ENCODE measurements around the gene CCNC. TPM values are rescaled to one million over a fixed set of nuclear protein-coding genes. Genes with fewer than 3 reads are reported as not detected.

CCNC gene
- total and polyA plus RNA-seq, 2 of the 13 experiments (the other 11 are each of a cell fraction or from before 2014, with no cell fraction given): 69.6 to 141 TPM

DNA sequence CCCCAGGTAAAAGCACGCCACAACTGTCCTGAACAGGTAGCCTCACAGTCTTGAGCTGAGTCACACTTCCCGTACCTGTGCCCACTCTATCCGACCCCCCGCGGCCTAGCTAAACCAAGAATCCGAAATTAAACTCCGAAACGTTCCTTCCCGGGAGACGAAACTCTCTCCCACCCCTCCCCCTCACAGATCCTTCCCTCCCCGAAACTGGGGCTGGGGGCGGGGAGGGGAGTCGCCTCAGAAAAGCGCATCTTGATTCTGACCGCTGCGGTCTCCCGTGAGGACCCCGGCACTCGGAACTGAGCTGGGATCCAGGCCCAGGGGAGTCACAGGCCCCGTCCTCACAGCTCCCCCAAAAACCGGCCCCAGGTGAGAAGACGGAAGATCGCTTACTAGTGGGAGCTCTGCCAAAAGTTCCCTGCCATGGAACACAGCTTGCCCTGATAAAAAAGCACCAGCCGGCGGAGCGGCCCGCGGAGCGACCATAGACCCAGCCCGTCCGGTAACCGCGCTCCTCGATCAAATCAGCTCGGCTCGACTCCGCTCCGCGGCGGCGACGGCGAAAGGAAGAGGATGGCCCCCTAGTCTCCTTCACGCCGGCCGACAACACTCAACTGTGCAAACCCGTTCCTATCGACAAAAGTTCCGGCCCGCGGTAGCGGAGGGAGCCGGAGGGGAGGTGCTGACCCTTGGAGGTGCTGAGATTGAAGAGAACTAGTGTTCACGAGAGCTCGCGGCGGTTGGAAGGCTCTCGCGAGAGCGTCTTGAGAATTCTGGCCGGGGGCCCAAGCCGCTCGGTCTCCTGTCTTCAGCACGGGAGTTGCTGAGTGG is at the start of gene CCNC (continued):
- TF ChIP-seq, protein P1, sequence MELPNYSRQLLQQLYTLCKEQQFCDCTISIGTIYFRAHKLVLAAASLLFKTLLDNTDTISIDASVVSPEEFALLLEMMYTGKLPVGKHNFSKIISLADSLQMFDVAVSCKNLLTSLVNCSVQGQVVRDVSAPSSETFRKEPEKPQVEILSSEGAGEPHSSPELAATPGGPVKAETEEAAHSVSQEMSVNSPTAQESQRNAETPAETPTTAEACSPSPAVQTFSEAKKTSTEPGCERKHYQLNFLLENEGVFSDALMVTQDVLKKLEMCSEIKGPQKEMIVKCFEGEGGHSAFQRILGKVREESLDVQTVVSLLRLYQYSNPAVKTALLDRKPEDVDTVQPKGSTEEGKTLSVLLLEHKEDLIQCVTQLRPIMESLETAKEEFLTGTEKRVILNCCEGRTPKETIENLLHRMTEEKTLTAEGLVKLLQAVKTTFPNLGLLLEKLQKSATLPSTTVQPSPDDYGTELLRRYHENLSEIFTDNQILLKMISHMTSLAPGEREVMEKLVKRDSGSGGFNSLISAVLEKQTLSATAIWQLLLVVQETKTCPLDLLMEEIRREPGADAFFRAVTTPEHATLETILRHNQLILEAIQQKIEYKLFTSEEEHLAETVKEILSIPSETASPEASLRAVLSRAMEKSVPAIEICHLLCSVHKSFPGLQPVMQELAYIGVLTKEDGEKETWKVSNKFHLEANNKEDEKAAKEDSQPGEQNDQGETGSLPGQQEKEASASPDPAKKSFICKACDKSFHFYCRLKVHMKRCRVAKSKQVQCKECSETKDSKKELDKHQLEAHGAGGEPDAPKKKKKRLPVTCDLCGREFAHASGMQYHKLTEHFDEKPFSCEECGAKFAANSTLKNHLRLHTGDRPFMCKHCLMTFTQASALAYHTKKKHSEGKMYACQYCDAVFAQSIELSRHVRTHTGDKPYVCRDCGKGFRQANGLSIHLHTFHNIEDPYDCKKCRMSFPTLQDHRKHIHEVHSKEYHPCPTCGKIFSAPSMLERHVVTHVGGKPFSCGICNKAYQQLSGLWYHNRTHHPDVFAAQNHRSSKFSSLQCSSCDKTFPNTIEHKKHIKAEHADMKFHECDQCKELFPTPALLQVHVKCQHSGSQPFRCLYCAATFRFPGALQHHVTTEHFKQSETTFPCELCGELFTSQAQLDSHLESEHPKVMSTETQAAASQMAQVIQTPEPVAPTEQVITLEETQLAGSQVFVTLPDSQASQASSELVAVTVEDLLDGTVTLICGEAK (IDR thresholded peaks at IDR 0.05): peak; percentile 78
- TF ChIP-seq, protein P1 (CRISPR knock-in tag; IDR thresholded peaks at IDR 0.05): peak; percentile 91
- peak; percentile 99 for TF ChIP-seq ZMYM4 (CRISPR knock-in tag; IDR thresholded peaks at IDR 0.05)
- TF ChIP-seq, protein P2, sequence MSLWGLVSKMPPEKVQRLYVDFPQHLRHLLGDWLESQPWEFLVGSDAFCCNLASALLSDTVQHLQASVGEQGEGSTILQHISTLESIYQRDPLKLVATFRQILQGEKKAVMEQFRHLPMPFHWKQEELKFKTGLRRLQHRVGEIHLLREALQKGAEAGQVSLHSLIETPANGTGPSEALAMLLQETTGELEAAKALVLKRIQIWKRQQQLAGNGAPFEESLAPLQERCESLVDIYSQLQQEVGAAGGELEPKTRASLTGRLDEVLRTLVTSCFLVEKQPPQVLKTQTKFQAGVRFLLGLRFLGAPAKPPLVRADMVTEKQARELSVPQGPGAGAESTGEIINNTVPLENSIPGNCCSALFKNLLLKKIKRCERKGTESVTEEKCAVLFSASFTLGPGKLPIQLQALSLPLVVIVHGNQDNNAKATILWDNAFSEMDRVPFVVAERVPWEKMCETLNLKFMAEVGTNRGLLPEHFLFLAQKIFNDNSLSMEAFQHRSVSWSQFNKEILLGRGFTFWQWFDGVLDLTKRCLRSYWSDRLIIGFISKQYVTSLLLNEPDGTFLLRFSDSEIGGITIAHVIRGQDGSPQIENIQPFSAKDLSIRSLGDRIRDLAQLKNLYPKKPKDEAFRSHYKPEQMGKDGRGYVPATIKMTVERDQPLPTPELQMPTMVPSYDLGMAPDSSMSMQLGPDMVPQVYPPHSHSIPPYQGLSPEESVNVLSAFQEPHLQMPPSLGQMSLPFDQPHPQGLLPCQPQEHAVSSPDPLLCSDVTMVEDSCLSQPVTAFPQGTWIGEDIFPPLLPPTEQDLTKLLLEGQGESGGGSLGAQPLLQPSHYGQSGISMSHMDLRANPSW (CRISPR knock-in tag; IDR thresholded peaks at IDR 0.05; ENCODE audit: borderline replicate concordance): no peak
- TF ChIP-seq RFXAP (CRISPR knock-in tag; IDR thresholded peaks at IDR 0.05; ENCODE audit: borderline replicate concordance): peak; percentile 91
- no peak for TF ChIP-seq ZNF577 (CRISPR knock-in tag; IDR thresholded peaks at IDR 0.05; ENCODE audit: borderline replicate concordance, low read depth)
- TF ChIP-seq, protein P3, sequence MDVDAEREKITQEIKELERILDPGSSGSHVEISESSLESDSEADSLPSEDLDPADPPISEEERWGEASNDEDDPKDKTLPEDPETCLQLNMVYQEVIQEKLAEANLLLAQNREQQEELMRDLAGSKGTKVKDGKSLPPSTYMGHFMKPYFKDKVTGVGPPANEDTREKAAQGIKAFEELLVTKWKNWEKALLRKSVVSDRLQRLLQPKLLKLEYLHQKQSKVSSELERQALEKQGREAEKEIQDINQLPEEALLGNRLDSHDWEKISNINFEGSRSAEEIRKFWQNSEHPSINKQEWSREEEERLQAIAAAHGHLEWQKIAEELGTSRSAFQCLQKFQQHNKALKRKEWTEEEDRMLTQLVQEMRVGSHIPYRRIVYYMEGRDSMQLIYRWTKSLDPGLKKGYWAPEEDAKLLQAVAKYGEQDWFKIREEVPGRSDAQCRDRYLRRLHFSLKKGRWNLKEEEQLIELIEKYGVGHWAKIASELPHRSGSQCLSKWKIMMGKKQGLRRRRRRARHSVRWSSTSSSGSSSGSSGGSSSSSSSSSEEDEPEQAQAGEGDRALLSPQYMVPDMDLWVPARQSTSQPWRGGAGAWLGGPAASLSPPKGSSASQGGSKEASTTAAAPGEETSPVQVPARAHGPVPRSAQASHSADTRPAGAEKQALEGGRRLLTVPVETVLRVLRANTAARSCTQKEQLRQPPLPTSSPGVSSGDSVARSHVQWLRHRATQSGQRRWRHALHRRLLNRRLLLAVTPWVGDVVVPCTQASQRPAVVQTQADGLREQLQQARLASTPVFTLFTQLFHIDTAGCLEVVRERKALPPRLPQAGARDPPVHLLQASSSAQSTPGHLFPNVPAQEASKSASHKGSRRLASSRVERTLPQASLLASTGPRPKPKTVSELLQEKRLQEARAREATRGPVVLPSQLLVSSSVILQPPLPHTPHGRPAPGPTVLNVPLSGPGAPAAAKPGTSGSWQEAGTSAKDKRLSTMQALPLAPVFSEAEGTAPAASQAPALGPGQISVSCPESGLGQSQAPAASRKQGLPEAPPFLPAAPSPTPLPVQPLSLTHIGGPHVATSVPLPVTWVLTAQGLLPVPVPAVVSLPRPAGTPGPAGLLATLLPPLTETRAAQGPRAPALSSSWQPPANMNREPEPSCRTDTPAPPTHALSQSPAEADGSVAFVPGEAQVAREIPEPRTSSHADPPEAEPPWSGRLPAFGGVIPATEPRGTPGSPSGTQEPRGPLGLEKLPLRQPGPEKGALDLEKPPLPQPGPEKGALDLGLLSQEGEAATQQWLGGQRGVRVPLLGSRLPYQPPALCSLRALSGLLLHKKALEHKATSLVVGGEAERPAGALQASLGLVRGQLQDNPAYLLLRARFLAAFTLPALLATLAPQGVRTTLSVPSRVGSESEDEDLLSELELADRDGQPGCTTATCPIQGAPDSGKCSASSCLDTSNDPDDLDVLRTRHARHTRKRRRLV (CRISPR knock-in tag; IDR thresholded peaks at IDR 0.05): peak; percentile 76
- TF ChIP-seq, protein P4, sequence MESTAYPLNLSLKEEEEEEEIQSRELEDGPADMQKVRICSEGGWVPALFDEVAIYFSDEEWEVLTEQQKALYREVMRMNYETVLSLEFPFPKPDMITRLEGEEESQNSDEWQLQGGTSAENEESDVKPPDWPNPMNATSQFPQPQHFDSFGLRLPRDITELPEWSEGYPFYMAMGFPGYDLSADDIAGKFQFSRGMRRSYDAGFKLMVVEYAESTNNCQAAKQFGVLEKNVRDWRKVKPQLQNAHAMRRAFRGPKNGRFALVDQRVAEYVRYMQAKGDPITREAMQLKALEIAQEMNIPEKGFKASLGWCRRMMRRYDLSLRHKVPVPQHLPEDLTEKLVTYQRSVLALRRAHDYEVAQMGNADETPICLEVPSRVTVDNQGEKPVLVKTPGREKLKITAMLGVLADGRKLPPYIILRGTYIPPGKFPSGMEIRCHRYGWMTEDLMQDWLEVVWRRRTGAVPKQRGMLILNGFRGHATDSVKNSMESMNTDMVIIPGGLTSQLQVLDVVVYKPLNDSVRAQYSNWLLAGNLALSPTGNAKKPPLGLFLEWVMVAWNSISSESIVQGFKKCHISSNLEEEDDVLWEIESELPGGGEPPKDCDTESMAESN (CRISPR knock-in tag; conservative IDR thresholded peaks at IDR 0.05): peak; percentile 95; the same call in 1 of the 2 replicates
